Nephron progenitor cell (in vitro differentiated cells): Measurements from ENCODE around the gene PEX11A.

ENCODE experiments used
- DNase-seq: peaks from one replicate; pipeline ENCODE4 v3.0.0; 2021
- H3K27ac Mint-ChIP-seq: 2 replicates; pipeline ENCODE4 v1.8.0; 2021; ENCODE audit warnings: mild to moderate bottlenecking, moderate library complexity, mixed read lengths
- H3K27me3 Mint-ChIP-seq: 2 replicates; pipeline ENCODE4 v1.8.0; 2021; ENCODE audit warnings: mild to moderate bottlenecking, low read depth, mixed read lengths; ENCODE audit not compliant: poor library complexity
- H3K36me3 Mint-ChIP-seq: 2 replicates; pipeline ENCODE4 v1.8.0; 2021; ENCODE audit warnings: low read depth, mixed read lengths
- H3K4me1 Mint-ChIP-seq: 2 replicates; pipeline ENCODE4 v1.8.0; 2021; ENCODE audit warnings: mixed read lengths
- H3K4me3 Mint-ChIP-seq: 2 replicates; pipeline ENCODE4 v1.8.0; 2021; ENCODE audit warnings: mild to moderate bottlenecking, moderate library complexity, mixed read lengths
- H3K9me3 Mint-ChIP-seq: 2 replicates; pipeline ENCODE4 v1.8.0; 2021; ENCODE audit warnings: mild to moderate bottlenecking, moderate library complexity, mixed read lengths
- TF ChIP-seq, protein P1 (sequence below): fragments of 200-600 bp; sonication (generic); IDR thresholded peaks from 2 replicates; pipeline ENCODE4 v1.5.0; 2021; ENCODE audit warnings: antibody characterized with exemption

The PEX11A gene

DNA sequence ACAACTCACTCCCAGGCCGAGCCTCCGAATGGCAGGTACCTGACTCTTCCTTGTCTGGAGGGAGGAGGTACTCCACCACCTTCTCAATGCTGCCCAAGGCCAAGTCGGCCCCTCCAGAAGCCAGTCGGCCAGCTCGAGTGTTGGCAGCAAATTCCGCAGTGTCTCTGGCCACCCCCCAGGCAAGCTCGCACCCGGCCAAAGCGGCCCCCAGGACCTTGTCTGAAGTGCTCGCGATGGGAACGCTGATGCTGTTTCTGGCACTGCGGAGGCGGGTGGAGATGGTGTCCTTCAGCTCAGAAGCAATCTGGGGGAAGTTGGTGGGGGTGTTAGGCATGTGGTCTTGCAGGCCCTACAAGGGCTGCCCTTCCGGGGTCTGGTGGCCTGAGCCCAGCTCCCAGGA is 20.6 kb downstream of the PEX11A start:
- no peaks in the 10 kb centered on the region for H3K9me3 Mint-ChIP-seq
- peaks cover 11% of the 10 kb centered on the region for H3K4me1 Mint-ChIP-seq
- DNase-seq: no peak
- peaks cover 24% of the 10 kb centered on the region for H3K27me3 Mint-ChIP-seq
- H3K4me3 Mint-ChIP-seq: no peak overlapping the region
- TF ChIP-seq, protein P1, sequence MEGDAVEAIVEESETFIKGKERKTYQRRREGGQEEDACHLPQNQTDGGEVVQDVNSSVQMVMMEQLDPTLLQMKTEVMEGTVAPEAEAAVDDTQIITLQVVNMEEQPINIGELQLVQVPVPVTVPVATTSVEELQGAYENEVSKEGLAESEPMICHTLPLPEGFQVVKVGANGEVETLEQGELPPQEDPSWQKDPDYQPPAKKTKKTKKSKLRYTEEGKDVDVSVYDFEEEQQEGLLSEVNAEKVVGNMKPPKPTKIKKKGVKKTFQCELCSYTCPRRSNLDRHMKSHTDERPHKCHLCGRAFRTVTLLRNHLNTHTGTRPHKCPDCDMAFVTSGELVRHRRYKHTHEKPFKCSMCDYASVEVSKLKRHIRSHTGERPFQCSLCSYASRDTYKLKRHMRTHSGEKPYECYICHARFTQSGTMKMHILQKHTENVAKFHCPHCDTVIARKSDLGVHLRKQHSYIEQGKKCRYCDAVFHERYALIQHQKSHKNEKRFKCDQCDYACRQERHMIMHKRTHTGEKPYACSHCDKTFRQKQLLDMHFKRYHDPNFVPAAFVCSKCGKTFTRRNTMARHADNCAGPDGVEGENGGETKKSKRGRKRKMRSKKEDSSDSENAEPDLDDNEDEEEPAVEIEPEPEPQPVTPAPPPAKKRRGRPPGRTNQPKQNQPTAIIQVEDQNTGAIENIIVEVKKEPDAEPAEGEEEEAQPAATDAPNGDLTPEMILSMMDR: no peak
- no peaks in the 10 kb centered on the region for H3K36me3 Mint-ChIP-seq
- no peak overlapping the region for H3K27ac Mint-ChIP-seq

DNA sequence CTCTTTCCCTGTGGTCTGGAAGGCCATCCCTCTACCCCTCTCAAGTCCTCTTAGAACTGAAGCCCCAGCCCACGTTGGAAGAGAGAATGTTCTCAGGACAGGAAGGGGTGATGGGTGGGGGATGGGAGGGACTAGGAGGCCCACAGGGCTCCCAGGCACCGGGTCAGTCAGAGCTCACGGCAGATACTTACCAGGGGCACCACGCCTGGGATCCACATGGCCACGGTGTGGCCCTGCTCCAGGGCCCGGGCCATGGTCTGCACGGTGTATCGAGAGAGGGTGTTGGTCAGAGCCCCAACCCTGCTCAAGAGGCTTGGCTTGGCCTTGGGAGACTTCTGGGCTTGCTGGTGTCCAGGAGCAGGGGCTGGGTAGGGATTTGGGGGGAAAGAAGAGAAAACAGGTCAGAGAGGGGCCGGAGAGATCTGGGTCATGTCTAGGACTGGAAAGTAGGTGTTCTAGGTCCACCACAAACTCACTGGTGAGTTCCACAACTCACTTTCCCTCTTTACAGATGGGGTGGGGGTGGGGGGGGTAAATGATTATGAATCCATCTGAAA is 21.2 kb downstream of the PEX11A start:
- peaks cover 24% of the 10 kb centered on the region for H3K27me3 Mint-ChIP-seq
- TF ChIP-seq, protein P1: no peak
- no peaks in the 10 kb centered on the region for H3K36me3 Mint-ChIP-seq
- H3K4me1 Mint-ChIP-seq: peaks cover 16% of the 10 kb centered on the region
- DNase-seq: no peak
- no peak overlapping the region for H3K4me3 Mint-ChIP-seq
- no peaks in the 10 kb centered on the region for H3K9me3 Mint-ChIP-seq
- no peak overlapping the region for H3K27ac Mint-ChIP-seq

GRCh38 chr15:89668171-89668570 is 22.4 kb downstream of the PEX11A start:
- no peaks in the 10 kb centered on the region for H3K9me3 Mint-ChIP-seq
- TF ChIP-seq, protein P1: no peak
- H3K27me3 Mint-ChIP-seq: peaks cover 24% of the 10 kb centered on the region
- no peak for DNase-seq
- H3K4me1 Mint-ChIP-seq: peaks cover 10% of the 10 kb centered on the region
- no peaks in the 10 kb centered on the region for H3K36me3 Mint-ChIP-seq
- H3K4me3 Mint-ChIP-seq: no peak overlapping the region
- H3K27ac Mint-ChIP-seq: no peak overlapping the region

DNA sequence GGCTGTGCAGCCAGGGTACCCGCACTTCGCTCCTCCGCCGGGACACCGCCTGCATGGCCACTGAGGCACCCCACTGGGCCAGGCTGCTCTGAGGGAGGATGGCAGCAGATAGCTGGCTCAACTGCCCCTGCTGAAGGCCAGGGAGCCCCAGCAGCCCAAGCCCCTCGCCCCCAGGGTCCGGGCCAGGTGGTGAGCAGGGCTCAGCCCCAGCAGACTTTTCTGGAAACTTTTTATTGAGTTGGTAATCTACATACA is 22.9 kb downstream of the PEX11A start:
- TF ChIP-seq, protein P1: no peak
- H3K4me3 Mint-ChIP-seq: no peak overlapping the region
- no peak overlapping the region for H3K27ac Mint-ChIP-seq
- no peak for DNase-seq
- peaks cover 26% of the 10 kb centered on the region for H3K27me3 Mint-ChIP-seq
- peaks cover 14% of the 10 kb centered on the region for H3K4me1 Mint-ChIP-seq
- H3K36me3 Mint-ChIP-seq: no peaks in the 10 kb centered on the region
- H3K9me3 Mint-ChIP-seq: no peaks in the 10 kb centered on the region

GRCh38 chr15:89666858-89667705 is 23.5 kb downstream of the PEX11A start:
- Mint-ChIP-seq H3K36me3 (no peaks in the 10 kb centered on the region), H3K27me3 (peaks cover 28% of the 10 kb centered on the region), H3K4me3 (no peak overlapping the region), H3K27ac (no peak overlapping the region), H3K4me1 (peaks cover 15% of the 10 kb centered on the region), H3K9me3 (no peaks in the 10 kb centered on the region)
- no peak for DNase-seq
- TF ChIP-seq, protein P1: no peak
